ENCODE data around the gene SKAP1.

GRCh38 chr17:48336986-48337385 lies 93.0 kb downstream of the SKAP1 start:
- TF ChIP-seq CTCF (IDR thresholded peaks at IDR 0.05; ENCODE audit: low read depth, low read length) (no peak), EZH2phosphoT487 (IDR thresholded peaks at IDR 0.05; ENCODE audit: low read depth) (no peak)
